Esophagus (tissue), 2 donors: ENCODE data around the gene CNP. TPM values are rescaled to one million over a fixed set of nuclear protein-coding genes. Genes with fewer than 3 reads are reported as not detected.
"Not testable (repeated sequence)": the region's sequence is repeated elsewhere in the genome, so short reads cannot be mapped to it uniquely, and the experiment has no call there.

Experiments used
- H3K27ac ChIP-seq, 2 donors: one replicate each; pipeline ENCODE4 v1.5.1; 2013; ENCODE audit warnings: low read depth in 2 of 2, mild to moderate bottlenecking in 2 of 2, inconsistent platforms in 1 of 2, low read length in 1 of 2, moderate library complexity in 1 of 2
- H3K27me3 ChIP-seq, 2 donors: one replicate each; pipeline ENCODE4 v1.6.1; 2013; ENCODE audit warnings: low read length in 2 of 2, control low read depth in 1 of 2, mild to moderate bottlenecking in 1 of 2; ENCODE audit not compliant: insufficient read depth in 2 of 2, control insufficient read depth in 1 of 2
- H3K36me3 ChIP-seq, 2 donors: one replicate each; pipeline ENCODE4 v1.6.1; 2013; ENCODE audit warnings: low read length in 1 of 2; ENCODE audit not compliant: control insufficient read depth in 2 of 2, insufficient read depth in 2 of 2
- H3K4me1 ChIP-seq, 2 donors: one replicate each; pipeline ENCODE4 v1.6.1; 2013; ENCODE audit warnings: low read length in 1 of 2; ENCODE audit not compliant: control insufficient read depth in 2 of 2, insufficient read depth in 2 of 2
- H3K4me3 ChIP-seq, 2 donors: one replicate each; pipeline ENCODE4 v1.5.1; 2013; ENCODE audit warnings: low read length in 2 of 2, mild to moderate bottlenecking in 2 of 2, low read depth in 1 of 2, moderate library complexity in 1 of 2
- H3K9me3 ChIP-seq, 2 donors: one replicate each; pipeline ENCODE4 v1.6.1; 2013; ENCODE audit warnings: mild to moderate bottlenecking in 2 of 2, low read depth in 1 of 2, low read length in 1 of 2, moderate library complexity in 1 of 2; ENCODE audit not compliant: control insufficient read depth in 2 of 2, insufficient read depth in 1 of 2
- WGBS, 2 donors: extraction: QIAGEN DNeasy Blood & Tissue Kit; methylation state at CpG; one replicate each; pipeline ENCODE4 v1.1.7; 2013; 5-methylcytosine and 5-hydroxymethylcytosine counted together
- polyA plus RNA-seq, 2 donors: library from polyadenylated mRNA; stranded (reverse); fragments of 200-250 nt; gene quantifications; one replicate each; pipeline ENCODE4 v1.2.3, GENCODE V29; 2013
- donor health status: healthy with polysubstance abuse.
- donor health status: Bipolar disorder and iron deficiency.

Gene CNP
- polyA plus RNA-seq, 2 donors, result 45.2 to 49.1 TPM

- Histone ChIP-seq H3K4me3 (no peak overlapping the region), H3K4me1 (peaks cover 0 to 3% of the 10 kb centered on the region in 2 donors), H3K27me3 (no peaks in the 10 kb centered on the region), H3K9me3 (no peaks in the 10 kb centered on the region), H3K36me3 (no peaks in the 10 kb centered on the region), H3K27ac (no peak overlapping the region)
- 80 to 89% methylated on average over 6 of the region's 6 CpGs for WGBS, 2 donors
These were observed 37.8 kb upstream of the CNP start for GRCh38 chr17:41928693-41929251.

- WGBS, 2 donors, result 1 to 2% methylated on average over 43 of the region's 43 CpGs
- H3K27ac ChIP-seq, result peak within 1 kb of the TSS; percentile 69 to 89
These were observed 36.4 kb upstream of the CNP start, which contains the start of gene ODAD4 for GRCh38 chr17:41930009-41930832. ODAD4 (plus strand) TSS chr17:41930617; CDS start chr17:41930724, 107 bp downstream.

DNA sequence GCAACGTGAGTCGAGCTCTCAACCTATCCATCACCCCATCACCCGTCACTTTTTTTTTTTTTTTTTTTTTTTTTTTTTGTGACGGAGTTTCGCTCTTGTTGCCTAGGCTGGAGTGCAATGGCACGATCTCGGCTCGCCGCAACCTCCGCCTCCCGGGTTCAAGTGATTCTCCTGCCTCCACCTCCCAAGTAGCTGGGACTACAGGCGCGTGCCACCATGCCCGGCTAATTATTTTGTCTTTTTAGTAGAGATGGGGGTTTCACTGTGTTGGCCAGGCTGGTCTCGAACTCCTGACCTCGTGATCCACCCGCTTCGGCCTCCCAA, 35.8 kb upstream of the CNP start:
- 45 to 46% methylated on average over 17 to 18 of the region's 18 CpGs for WGBS, 2 donors
- H3K27me3 ChIP-seq, H3K9me3 ChIP-seq, H3K4me1 ChIP-seq, H3K36me3 ChIP-seq: not testable (repeated sequence)
- peak overlapping the region; percentile 39 to 46 for H3K4me3 ChIP-seq
- H3K27ac ChIP-seq, result peak overlapping the region; percentile 30 to 53

More at GRCh38 chr17:41930009-41930832, 36.4 kb upstream of the CNP start, which contains the start of gene ODAD4:
- Histone ChIP-seq H3K9me3 (no peaks in the 10 kb centered on the region), H3K4me1 (peaks cover 0 to 3% of the 10 kb centered on the region in 2 donors), H3K36me3 (no peaks in the 10 kb centered on the region), H3K4me3 (peak within 1 kb of the TSS; percentile 39 to 46), H3K27me3 (no peaks in the 10 kb centered on the region)

GRCh38 chr17:41931715-41932114, 34.9 kb upstream of the CNP start:
- not testable (repeated sequence) for H3K4me1 ChIP-seq, H3K27me3 ChIP-seq, H3K36me3 ChIP-seq, H3K27ac ChIP-seq, H3K9me3 ChIP-seq, H3K4me3 ChIP-seq
- 86 to 92% methylated on average over 4 of the region's 4 CpGs for WGBS, 2 donors

DNA sequence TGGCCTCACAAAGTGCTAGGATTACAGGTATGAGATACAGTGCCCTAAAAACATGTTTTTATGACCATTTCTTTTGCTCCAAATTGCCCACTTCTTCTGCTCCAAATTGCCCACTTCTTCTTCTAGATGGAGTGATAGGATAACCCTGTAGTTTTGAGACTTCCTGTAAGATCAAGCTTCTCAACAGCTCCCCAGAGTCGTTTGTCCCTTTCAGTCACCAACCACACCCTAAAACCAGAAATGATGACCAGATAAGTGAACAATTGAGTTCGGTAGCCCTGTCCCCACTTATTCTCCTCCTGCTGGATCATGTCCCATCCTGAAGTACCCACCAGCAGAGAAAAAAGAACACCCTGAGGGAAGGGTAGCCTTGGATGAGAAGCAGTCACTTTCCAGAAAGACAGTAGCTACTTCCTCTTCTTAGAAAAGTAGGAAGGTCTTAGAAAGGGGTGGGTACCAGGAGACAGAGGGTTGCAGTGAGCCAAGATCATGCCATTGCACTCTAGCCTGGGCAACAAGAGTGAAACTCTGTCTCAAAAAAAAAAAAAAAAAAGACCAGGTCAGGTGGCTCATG, 33.7 kb upstream of the CNP start:
- H3K4me1 ChIP-seq, result peaks cover 0 to 3% of the 10 kb centered on the region in 2 donors
- H3K9me3 ChIP-seq, result no peaks in the 10 kb centered on the region
- H3K27me3 ChIP-seq, result no peaks in the 10 kb centered on the region
- H3K36me3 ChIP-seq, result no peaks in the 10 kb centered on the region
- 33 to 35% methylated on average over 2 of the region's 2 CpGs for WGBS, 2 donors
- H3K4me3 ChIP-seq, result no peak overlapping the region
- H3K27ac ChIP-seq, result no peak overlapping the region

- H3K27ac ChIP-seq, result no peak overlapping the region
- H3K36me3 ChIP-seq, result no peaks in the 10 kb centered on the region
- no peaks in the 10 kb centered on the region for H3K9me3 ChIP-seq
- WGBS, 2 donors, result 91 to 95% methylated on average over 6 of the region's 6 CpGs
- H3K4me1 ChIP-seq, result peaks cover 0 to 3% of the 10 kb centered on the region in 2 donors
- no peaks in the 10 kb centered on the region for H3K27me3 ChIP-seq
- H3K4me3 ChIP-seq, result no peak overlapping the region
These were observed 31.0 kb upstream of the CNP start for GRCh38 chr17:41935641-41936040.

GRCh38 chr17:41937970-41938954, 28.3 kb upstream of the CNP start:
- no peak overlapping the region for H3K27ac ChIP-seq
- no peaks in the 10 kb centered on the region for H3K36me3 ChIP-seq
- 88 to 92% methylated on average over 19 of the region's 19 CpGs for WGBS, 2 donors
- H3K4me1 ChIP-seq, result no peaks in the 10 kb centered on the region
- no peaks in the 10 kb centered on the region for H3K27me3 ChIP-seq
- H3K4me3 ChIP-seq, result no peak overlapping the region
- no peaks in the 10 kb centered on the region for H3K9me3 ChIP-seq

DNA sequence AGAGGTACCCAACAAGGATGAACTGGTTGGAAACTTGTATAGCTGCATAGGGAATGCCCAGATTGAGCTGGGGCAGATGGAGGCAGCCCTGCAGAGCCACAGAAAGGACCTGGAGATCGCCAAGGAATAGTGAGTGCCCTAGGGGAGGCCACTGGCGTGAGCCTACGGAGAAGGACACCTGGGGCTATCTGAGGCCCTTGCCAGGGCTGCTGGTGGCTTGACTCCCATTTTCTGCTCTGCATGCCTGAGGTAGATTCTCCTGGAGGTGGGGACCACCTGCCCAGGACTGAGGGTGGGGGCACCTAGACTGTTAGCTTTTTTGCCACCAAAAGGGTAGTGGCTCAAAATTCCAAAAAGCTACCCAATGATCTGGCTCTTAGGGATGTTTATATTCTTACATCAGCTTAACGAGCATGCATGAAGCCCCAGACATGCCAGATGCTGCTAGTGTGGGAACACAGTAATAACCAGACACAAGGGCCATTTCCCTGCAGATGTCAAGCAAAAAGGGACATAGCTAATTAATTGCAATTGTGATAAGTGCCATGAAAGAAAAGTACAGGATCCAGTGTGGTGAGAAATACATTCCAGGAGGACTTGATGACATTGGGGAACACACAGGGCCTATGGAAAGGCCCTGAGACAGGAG, 27.4 kb upstream of the CNP start:
- Histone ChIP-seq H3K27me3 (no peaks in the 10 kb centered on the region), H3K27ac (no peak overlapping the region), H3K4me1 (no peaks in the 10 kb centered on the region), H3K36me3 (no peaks in the 10 kb centered on the region), H3K9me3 (no peaks in the 10 kb centered on the region), H3K4me3 (no peak overlapping the region)
- 77% methylated on average over 4 of the region's 4 CpGs for WGBS, 2 donors

DNA sequence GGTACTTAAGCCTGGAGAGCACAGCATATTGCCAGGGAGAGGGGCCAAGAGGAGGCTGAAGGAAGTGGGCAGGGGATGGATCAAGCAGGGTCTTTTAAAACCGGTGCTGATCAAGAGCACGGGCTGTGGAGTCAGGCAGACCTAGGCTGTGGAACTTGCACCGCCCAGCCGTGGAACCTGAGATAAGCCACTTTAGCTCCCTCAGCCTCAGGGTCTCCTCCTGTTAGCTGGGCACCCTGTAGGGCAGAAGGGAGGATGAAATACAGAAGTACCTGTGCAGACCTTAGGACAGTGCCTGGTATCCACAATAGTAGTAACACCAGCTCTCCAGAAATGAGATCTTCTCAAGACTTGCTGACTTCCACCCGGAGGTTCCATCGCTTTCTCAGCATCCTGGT, 26.9 kb upstream of the CNP start:
- no peaks in the 10 kb centered on the region for H3K9me3 ChIP-seq
- WGBS, 2 donors, result 83 to 91% methylated on average over 4 to 6 of the region's 6 CpGs
- no peaks in the 10 kb centered on the region for H3K4me1 ChIP-seq
- H3K4me3 ChIP-seq, result no peak overlapping the region
- H3K27me3 ChIP-seq, result no peaks in the 10 kb centered on the region
- H3K36me3 ChIP-seq, result no peaks in the 10 kb centered on the region
- no peak overlapping the region for H3K27ac ChIP-seq
